ENCODE measurements around the gene BACE1. TPM values are rescaled to one million over a fixed set of nuclear protein-coding genes. Genes with fewer than 3 reads are reported as not detected.
A peak's percentile ranks its signal among the peaks of the same experiment; 100 is the strongest.
"Not testable (repeated sequence)": the region's sequence is repeated elsewhere in the genome, so short reads cannot be mapped to it uniquely, and the experiment has no call there.

Gene BACE1
- polyA plus RNA-seq, 2 donors = 4.9 to 6.9 TPM

- WGBS, 2 donors = 86 to 93% methylated on average over 2 of the region's 2 CpGs
- H3K4me1 ChIP-seq (ENCODE audit: control insufficient read depth in 2 of 2, insufficient read depth in 2 of 2, low read length in 1 of 2) = no peaks in the 10 kb centered on the region
- H3K9me3 ChIP-seq (ENCODE audit: control insufficient read depth in 2 of 2, insufficient read depth in 1 of 2, low read depth in 1 of 2, low read length in 1 of 2) = no peaks in the 10 kb centered on the region
- no peak overlapping the region for H3K27ac ChIP-seq (ENCODE audit: low read depth in 2 of 2, low read length in 1 of 2)
- no peaks in the 10 kb centered on the region for H3K36me3 ChIP-seq (ENCODE audit: control insufficient read depth in 2 of 2, insufficient read depth in 2 of 2, low read length in 1 of 2)
- H3K27me3 ChIP-seq (ENCODE audit: control insufficient read depth in 1 of 2, insufficient read depth in 2 of 2, low read length in 2 of 2) = no peaks in the 10 kb centered on the region
- H3K4me3 ChIP-seq (ENCODE audit: low read depth in 1 of 2, low read length in 2 of 2) = no peak overlapping the region
Observed at GRCh38 chr11:117269856-117270255, 46.2 kb downstream of the BACE1 start.

GRCh38 chr11:117265745-117266144, 50.3 kb downstream of the BACE1 start:
- Histone ChIP-seq H3K36me3 (ENCODE audit: control insufficient read depth in 2 of 2, insufficient read depth in 2 of 2, low read length in 1 of 2) (no peaks in the 10 kb centered on the region), H3K4me3 (ENCODE audit: low read depth in 1 of 2, low read length in 2 of 2) (no peak overlapping the region), H3K27me3 (ENCODE audit: control insufficient read depth in 1 of 2, insufficient read depth in 2 of 2, low read length in 2 of 2) (no peaks in the 10 kb centered on the region), H3K27ac (ENCODE audit: low read depth in 2 of 2, low read length in 1 of 2) (no peak overlapping the region), H3K4me1 (ENCODE audit: control insufficient read depth in 2 of 2, insufficient read depth in 2 of 2, low read length in 1 of 2) (no peaks in the 10 kb centered on the region), H3K9me3 (ENCODE audit: control insufficient read depth in 2 of 2, insufficient read depth in 1 of 2, low read depth in 1 of 2, low read length in 1 of 2) (no peaks in the 10 kb centered on the region)
- WGBS, 2 donors = 83 to 90% methylated on average over 2 of the region's 2 CpGs

GRCh38 chr11:117264624-117265323, 51.3 kb downstream of the BACE1 start:
- not testable (repeated sequence) for H3K27me3 ChIP-seq (ENCODE audit: control insufficient read depth in 1 of 2, insufficient read depth in 2 of 2, low read length in 2 of 2); H3K36me3 ChIP-seq (ENCODE audit: control insufficient read depth in 2 of 2, insufficient read depth in 2 of 2, low read length in 1 of 2); H3K27ac ChIP-seq (ENCODE audit: low read depth in 2 of 2, low read length in 1 of 2); H3K4me3 ChIP-seq (ENCODE audit: low read depth in 1 of 2, low read length in 2 of 2); H3K9me3 ChIP-seq (ENCODE audit: control insufficient read depth in 2 of 2, insufficient read depth in 1 of 2, low read depth in 1 of 2, low read length in 1 of 2); H3K4me1 ChIP-seq (ENCODE audit: control insufficient read depth in 2 of 2, insufficient read depth in 2 of 2, low read length in 1 of 2)
- 88 to 93% methylated on average over 7 of the region's 7 CpGs for WGBS, 2 donors

- WGBS, 2 donors = 62 to 72% methylated on average over 1 of the region's 1 CpG
- H3K9me3 ChIP-seq (ENCODE audit: control insufficient read depth in 2 of 2, insufficient read depth in 1 of 2, low read depth in 1 of 2, low read length in 1 of 2) = no peaks in the 10 kb centered on the region
- H3K4me1 ChIP-seq (ENCODE audit: control insufficient read depth in 2 of 2, insufficient read depth in 2 of 2, low read length in 1 of 2) = no peaks in the 10 kb centered on the region
- H3K27me3 ChIP-seq (ENCODE audit: control insufficient read depth in 1 of 2, insufficient read depth in 2 of 2, low read length in 2 of 2) = no peaks in the 10 kb centered on the region
- no peaks in the 10 kb centered on the region for H3K36me3 ChIP-seq (ENCODE audit: control insufficient read depth in 2 of 2, insufficient read depth in 2 of 2, low read length in 1 of 2)
- no peak overlapping the region for H3K4me3 ChIP-seq (ENCODE audit: low read depth in 1 of 2, low read length in 2 of 2)
- H3K27ac ChIP-seq (ENCODE audit: low read depth in 2 of 2, low read length in 1 of 2) = no peak overlapping the region
Observed at GRCh38 chr11:117259417-117259816, 56.6 kb downstream of the BACE1 start.

- no peaks in the 10 kb centered on the region for H3K9me3 ChIP-seq (ENCODE audit: control insufficient read depth in 2 of 2, insufficient read depth in 1 of 2, low read depth in 1 of 2, low read length in 1 of 2)
- WGBS, 2 donors = 81 to 91% methylated on average over 2 of the region's 2 CpGs
- no peaks in the 10 kb centered on the region for H3K27me3 ChIP-seq (ENCODE audit: control insufficient read depth in 1 of 2, insufficient read depth in 2 of 2, low read length in 2 of 2)
- peaks cover 0 to 1% of the 10 kb centered on the region in 2 donors for H3K36me3 ChIP-seq (ENCODE audit: control insufficient read depth in 2 of 2, insufficient read depth in 2 of 2, low read length in 1 of 2)
- no peak overlapping the region for H3K4me3 ChIP-seq (ENCODE audit: low read depth in 1 of 2, low read length in 2 of 2)
- no peaks in the 10 kb centered on the region for H3K4me1 ChIP-seq (ENCODE audit: control insufficient read depth in 2 of 2, insufficient read depth in 2 of 2, low read length in 1 of 2)
- no peak overlapping the region for H3K27ac ChIP-seq (ENCODE audit: low read depth in 2 of 2, low read length in 1 of 2)
Observed at GRCh38 chr11:117258576-117258975, 57.5 kb downstream of the BACE1 start.

GRCh38 chr11:117256573-117256972, 59.5 kb downstream of the BACE1 start:
- Histone ChIP-seq H3K27me3 (ENCODE audit: control insufficient read depth in 1 of 2, insufficient read depth in 2 of 2, low read length in 2 of 2) (no peaks in the 10 kb centered on the region), H3K4me1 (ENCODE audit: control insufficient read depth in 2 of 2, insufficient read depth in 2 of 2, low read length in 1 of 2) (no peaks in the 10 kb centered on the region), H3K9me3 (ENCODE audit: control insufficient read depth in 2 of 2, insufficient read depth in 1 of 2, low read depth in 1 of 2, low read length in 1 of 2) (no peaks in the 10 kb centered on the region), H3K36me3 (ENCODE audit: control insufficient read depth in 2 of 2, insufficient read depth in 2 of 2, low read length in 1 of 2) (peaks cover 0 to 1% of the 10 kb centered on the region in 2 donors), H3K27ac (ENCODE audit: low read depth in 2 of 2, low read length in 1 of 2) (peak overlapping the region; percentile 53 to 82), H3K4me3 (ENCODE audit: low read depth in 1 of 2, low read length in 2 of 2) (no peak overlapping the region)
- 46 to 69% methylated on average over 2 of the region's 2 CpGs for WGBS, 2 donors

GRCh38 chr11:117255966-117256365, 60.1 kb downstream of the BACE1 start:
- Histone ChIP-seq H3K4me1 (ENCODE audit: control insufficient read depth in 2 of 2, insufficient read depth in 2 of 2, low read length in 1 of 2) (no peaks in the 10 kb centered on the region), H3K27me3 (ENCODE audit: control insufficient read depth in 1 of 2, insufficient read depth in 2 of 2, low read length in 2 of 2) (no peaks in the 10 kb centered on the region), H3K4me3 (ENCODE audit: low read depth in 1 of 2, low read length in 2 of 2) (no peak overlapping the region), H3K27ac (ENCODE audit: low read depth in 2 of 2, low read length in 1 of 2) (peak overlapping the region; percentile 53 to 82), H3K36me3 (ENCODE audit: control insufficient read depth in 2 of 2, insufficient read depth in 2 of 2, low read length in 1 of 2) (peaks cover 0 to 1% of the 10 kb centered on the region in 2 donors), H3K9me3 (ENCODE audit: control insufficient read depth in 2 of 2, insufficient read depth in 1 of 2, low read depth in 1 of 2, low read length in 1 of 2) (no peaks in the 10 kb centered on the region)
- WGBS, 2 donors = 54 to 58% methylated on average over 3 of the region's 3 CpGs

- Histone ChIP-seq H3K4me1 (ENCODE audit: control insufficient read depth in 2 of 2, insufficient read depth in 2 of 2, low read length in 1 of 2) (no peaks in the 10 kb centered on the region), H3K27ac (ENCODE audit: low read depth in 2 of 2, low read length in 1 of 2) (no peak overlapping the region), H3K27me3 (ENCODE audit: control insufficient read depth in 1 of 2, insufficient read depth in 2 of 2, low read length in 2 of 2) (no peaks in the 10 kb centered on the region), H3K36me3 (ENCODE audit: control insufficient read depth in 2 of 2, insufficient read depth in 2 of 2, low read length in 1 of 2) (peaks cover 0 to 1% of the 10 kb centered on the region in 2 donors), H3K9me3 (ENCODE audit: control insufficient read depth in 2 of 2, insufficient read depth in 1 of 2, low read depth in 1 of 2, low read length in 1 of 2) (no peaks in the 10 kb centered on the region), H3K4me3 (ENCODE audit: low read depth in 1 of 2, low read length in 2 of 2) (no peak overlapping the region)
- WGBS, 2 donors = 92% methylated on average over 8 to 10 of the region's 10 CpGs
Observed at GRCh38 chr11:117251506-117251905, 64.5 kb downstream of the BACE1 start.

GRCh38 chr11:117249571-117249970, 66.5 kb downstream of the BACE1 start:
- H3K27ac ChIP-seq (ENCODE audit: low read depth in 2 of 2, low read length in 1 of 2) = no peak overlapping the region
- no peaks in the 10 kb centered on the region for H3K27me3 ChIP-seq (ENCODE audit: control insufficient read depth in 1 of 2, insufficient read depth in 2 of 2, low read length in 2 of 2)
- no peaks in the 10 kb centered on the region for H3K4me1 ChIP-seq (ENCODE audit: control insufficient read depth in 2 of 2, insufficient read depth in 2 of 2, low read length in 1 of 2)
- 90 to 91% methylated on average over 4 of the region's 4 CpGs for WGBS, 2 donors
- H3K36me3 ChIP-seq (ENCODE audit: control insufficient read depth in 2 of 2, insufficient read depth in 2 of 2, low read length in 1 of 2) = peaks cover 0 to 3% of the 10 kb centered on the region in 2 donors
- no peak overlapping the region for H3K4me3 ChIP-seq (ENCODE audit: low read depth in 1 of 2, low read length in 2 of 2)
- H3K9me3 ChIP-seq (ENCODE audit: control insufficient read depth in 2 of 2, insufficient read depth in 1 of 2, low read depth in 1 of 2, low read length in 1 of 2) = no peaks in the 10 kb centered on the region

GRCh38 chr11:117248341-117248740, 67.7 kb downstream of the BACE1 start:
- Histone ChIP-seq H3K36me3 (ENCODE audit: control insufficient read depth in 2 of 2, insufficient read depth in 2 of 2, low read length in 1 of 2) (peaks cover 0 to 1% of the 10 kb centered on the region in 2 donors), H3K27me3 (ENCODE audit: control insufficient read depth in 1 of 2, insufficient read depth in 2 of 2, low read length in 2 of 2) (no peaks in the 10 kb centered on the region), H3K9me3 (ENCODE audit: control insufficient read depth in 2 of 2, insufficient read depth in 1 of 2, low read depth in 1 of 2, low read length in 1 of 2) (no peaks in the 10 kb centered on the region), H3K27ac (ENCODE audit: low read depth in 2 of 2, low read length in 1 of 2) (no peak overlapping the region), H3K4me3 (ENCODE audit: low read depth in 1 of 2, low read length in 2 of 2) (no peak overlapping the region), H3K4me1 (ENCODE audit: control insufficient read depth in 2 of 2, insufficient read depth in 2 of 2, low read length in 1 of 2) (no peaks in the 10 kb centered on the region)
- 92 to 94% methylated on average over 4 of the region's 4 CpGs for WGBS, 2 donors

All from esophagus (tissue), 2 donors.